Measurements from ENCODE around the gene ASPHD1. TPM values are rescaled to one million over a fixed set of nuclear protein-coding genes. Genes with fewer than 3 reads are reported as not detected.

The ASPHD1 gene
- total RNA-seq, 2 donors from 2014 or later = 4.7 to 8.2 TPM

DNA sequence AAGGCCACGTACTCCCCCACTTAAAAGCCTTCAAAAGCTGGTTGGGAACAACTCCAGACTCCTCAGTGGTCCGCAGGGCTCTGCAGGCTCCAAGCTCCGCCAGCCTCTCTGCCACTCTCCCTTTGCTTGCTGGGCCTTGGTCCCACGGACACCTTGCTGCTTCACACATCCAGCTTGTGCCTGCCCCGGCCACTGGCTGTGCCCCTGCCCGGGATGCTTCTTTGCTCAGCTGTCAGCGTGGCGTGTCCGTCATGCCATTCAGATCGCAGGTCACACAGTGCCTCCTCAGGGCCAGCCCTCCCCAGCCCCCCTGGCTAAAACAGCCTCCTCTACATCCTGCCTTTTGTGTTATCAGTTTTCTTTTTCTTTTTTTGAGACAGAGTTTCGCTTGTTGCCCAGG lies 11.8 kb downstream of the ASPHD1 start:
- peaks cover 0 to 2% of the 10 kb centered on the region in 2 donors for H3K36me3 ChIP-seq (replicated peaks in 1 of 2; ENCODE audit: insufficient read depth in 1 of 2, low read depth in 2 of 2)
- no peaks in the 10 kb centered on the region for H3K4me1 ChIP-seq
- ATAC-seq (no peak), DNase-seq (no peak)
- intact Hi-C loops (cut with DNase I) = no loop called here
- TF ChIP-seq CTCF (IDR thresholded peaks at IDR 0.05) (no peak), POLR2A (IDR thresholded peaks at IDR 0.05) (no peak)
- no peak overlapping the region for H3K4me3 ChIP-seq
- 81 to 84% methylated on average over 10 of the region's 11 CpGs for WGBS, 2 donors
- H3K9me3 ChIP-seq = no peaks in the 10 kb centered on the region
- no peak overlapping the region for H3K27ac ChIP-seq
- no peaks in the 10 kb centered on the region for H3K27me3 ChIP-seq

GRCh38 chr16:29913514-29913913 lies 13.2 kb downstream of the ASPHD1 start:
- no peak overlapping the region for H3K4me3 ChIP-seq
- H3K27me3 ChIP-seq = no peaks in the 10 kb centered on the region
- no peak overlapping the region for H3K27ac ChIP-seq
- DNase-seq (no peak), ATAC-seq (no peak)
- WGBS, 2 donors = 93 to 99% methylated on average over 8 of the region's 8 CpGs
- no peaks in the 10 kb centered on the region for H3K4me1 ChIP-seq
- intact Hi-C loops (cut with DNase I) = no loop called here
- TF ChIP-seq POLR2A (IDR thresholded peaks at IDR 0.05) (no peak), CTCF (IDR thresholded peaks at IDR 0.05) (no peak)
- peaks cover 0 to 2% of the 10 kb centered on the region in 2 donors for H3K36me3 ChIP-seq (replicated peaks in 1 of 2; ENCODE audit: insufficient read depth in 1 of 2, low read depth in 2 of 2)
- H3K9me3 ChIP-seq = no peaks in the 10 kb centered on the region

DNA sequence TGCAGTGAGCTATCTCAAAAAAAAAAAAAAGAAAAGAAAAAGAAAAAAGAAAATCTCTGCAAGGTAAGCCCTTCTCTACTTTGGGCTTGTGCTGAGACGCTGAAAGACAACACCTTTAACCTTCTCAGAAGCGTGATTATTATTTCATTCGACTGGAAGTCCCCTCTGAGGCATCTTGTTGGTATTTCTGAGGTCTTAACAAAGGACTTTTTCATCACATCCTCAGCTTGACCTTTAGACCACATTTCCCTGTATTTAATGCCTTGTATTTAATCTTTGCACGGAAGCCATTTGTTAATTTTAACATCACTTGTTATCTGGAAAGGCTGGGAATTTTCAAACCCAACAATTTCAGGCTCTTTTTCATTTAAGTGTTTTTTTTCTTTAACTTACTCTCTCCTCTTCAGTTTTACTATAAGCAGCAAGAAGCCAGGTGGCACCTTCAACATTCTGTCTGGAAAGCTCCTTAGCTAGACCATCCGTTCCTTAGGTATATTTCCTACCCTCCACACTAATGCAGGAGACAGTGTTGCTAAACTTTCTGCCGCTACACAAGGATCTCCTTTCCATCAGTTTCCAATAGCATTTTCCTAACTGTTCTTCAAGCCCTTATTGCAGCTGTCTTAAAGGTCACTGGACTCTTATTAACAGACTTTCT lies 15.4 kb downstream of the ASPHD1 start:
- WGBS, 2 donors = 65 to 68% methylated on average over 6 of the region's 6 CpGs
- intact Hi-C loops (cut with DNase I) = no loop called here
- H3K27ac ChIP-seq = peak overlapping the region in 1 of 4 donors; percentile 14
- no peak for DNase-seq
- TF ChIP-seq CTCF (IDR thresholded peaks at IDR 0.05) (no peak), POLR2A (IDR thresholded peaks at IDR 0.05) (no peak)
- ATAC-seq = no peak
- H3K36me3 ChIP-seq (replicated peaks in 1 of 2; ENCODE audit: insufficient read depth in 1 of 2, low read depth in 2 of 2) = peaks cover 0 to 10% of the 10 kb centered on the region in 2 donors
- H3K9me3 ChIP-seq = no peaks in the 10 kb centered on the region
- H3K4me3 ChIP-seq = no peak overlapping the region
- no peaks in the 10 kb centered on the region for H3K27me3 ChIP-seq
- H3K4me1 ChIP-seq = no peaks in the 10 kb centered on the region

GRCh38 chr16:29916979-29917378 lies 16.7 kb downstream of the ASPHD1 start:
- no peak for DNase-seq
- ATAC-seq = no peak
- Histone ChIP-seq H3K4me3 (no peak overlapping the region), H3K4me1 (no peaks in the 10 kb centered on the region), H3K27ac (no peak overlapping the region), H3K27me3 (no peaks in the 10 kb centered on the region), H3K9me3 (no peaks in the 10 kb centered on the region), H3K36me3 (replicated peaks in 1 of 2; ENCODE audit: insufficient read depth in 1 of 2, low read depth in 2 of 2) (peaks cover 0 to 10% of the 10 kb centered on the region in 2 donors)
- TF ChIP-seq POLR2A (IDR thresholded peaks at IDR 0.05) (no peak), CTCF (IDR thresholded peaks at IDR 0.05) (no peak)
- intact Hi-C loops (cut with DNase I) = no loop called here
- WGBS, 2 donors = 88 to 100% methylated on average over 1 of the region's 1 CpG
